HG03108 (cell line): Measurements from ENCODE around the gene PKN3.

Experiments used
- ATAC-seq: cut with Tn5 transposase; IDR thresholded peaks from one replicate; pipeline ENCODE4 v1.9.1; 2021; ENCODE audit warnings: moderate library complexity; ENCODE audit not compliant: unreplicated experiment

Gene PKN3

GRCh38 chr9:128715436-128715750 lies 13.1 kb downstream of the PKN3 start:
- no peak for ATAC-seq

- ATAC-seq = no peak
Observed at GRCh38 chr9:128716581-128717254, 14.4 kb downstream of the PKN3 start.

GRCh38 chr9:128718047-128718446 lies 15.7 kb downstream of the PKN3 start:
- ATAC-seq = no peak

- no peak for ATAC-seq
Observed at GRCh38 chr9:128718475-128718874, 16.2 kb downstream of the PKN3 start.

- no peak for ATAC-seq
Observed at GRCh38 chr9:128719919-128720605, 17.8 kb downstream of the PKN3 start.

- no peak for ATAC-seq
Observed at GRCh38 chr9:128720841-128721486, 18.7 kb downstream of the PKN3 start.

GRCh38 chr9:128721487-128722010 lies 19.2 kb downstream of the PKN3 start:
- no peak for ATAC-seq

- no peak for ATAC-seq
Observed at GRCh38 chr9:128722380-128723351, 20.4 kb downstream of the PKN3 start.

GRCh38 chr9:128723352-128723865 lies 21.1 kb downstream of the PKN3 start:
- no peak for ATAC-seq

- ATAC-seq = peak; percentile 95
Observed at GRCh38 chr9:128723866-128724743, 21.8 kb downstream of the PKN3 start, which contains the start of gene ZDHHC12. Gene ZDHHC12, minus strand, starts transcription at chr9:128724127. Its CDS starts 34 bp downstream, at chr9:128724093.

- no peak for ATAC-seq
Observed at GRCh38 chr9:128724744-128725211, 22.5 kb downstream of the PKN3 start.

- no peak for ATAC-seq
Observed at GRCh38 chr9:128727640-128728248, 25.4 kb downstream of the PKN3 start.

GRCh38 chr9:128728298-128728697 lies 26.0 kb downstream of the PKN3 start:
- no peak for ATAC-seq

GRCh38 chr9:128729302-128729701 lies 27.0 kb downstream of the PKN3 start:
- ATAC-seq = no peak

GRCh38 chr9:128729766-128730517 lies 27.6 kb downstream of the PKN3 start:
- no peak for ATAC-seq

GRCh38 chr9:128731093-128731492 lies 28.8 kb downstream of the PKN3 start:
- ATAC-seq = no peak

GRCh38 chr9:128731691-128732090 lies 29.4 kb downstream of the PKN3 start:
- ATAC-seq = no peak

GRCh38 chr9:128732576-128732975 lies 30.3 kb downstream of the PKN3 start:
- no peak for ATAC-seq
